Suprapubic skin (tissue), 3 donors: ENCODE measurements around the gene UBIAD1.
"Not testable (repeated sequence)": the region's sequence is repeated elsewhere in the genome, so short reads cannot be mapped to it uniquely, and the experiment has no call there.

ENCODE experiments used
- POLR2A ChIP-seq, 2 donors: fragments of 450-650 bp; IDR thresholded peaks; one replicate each; pipeline ENCODE4 v1.6.1; 2017; ENCODE audit warnings: antibody characterized with exemption in 2 of 2, mild to moderate bottlenecking in 2 of 2, moderate library complexity in 2 of 2
- TF ChIP-seq, protein P1 (sequence below), 2 donors: fragments of 200-600 bp in 1 of 2; fragments of 450-650 bp in 1 of 2; sonication (generic) in 1 of 2; IDR thresholded peaks; one replicate each; pipeline ENCODE4 v1.5.1; 2016 to 2019; ENCODE audit warnings: antibody characterized with exemption in 2 of 2, mild to moderate bottlenecking in 1 of 2, moderate library complexity in 1 of 2

DNA sequence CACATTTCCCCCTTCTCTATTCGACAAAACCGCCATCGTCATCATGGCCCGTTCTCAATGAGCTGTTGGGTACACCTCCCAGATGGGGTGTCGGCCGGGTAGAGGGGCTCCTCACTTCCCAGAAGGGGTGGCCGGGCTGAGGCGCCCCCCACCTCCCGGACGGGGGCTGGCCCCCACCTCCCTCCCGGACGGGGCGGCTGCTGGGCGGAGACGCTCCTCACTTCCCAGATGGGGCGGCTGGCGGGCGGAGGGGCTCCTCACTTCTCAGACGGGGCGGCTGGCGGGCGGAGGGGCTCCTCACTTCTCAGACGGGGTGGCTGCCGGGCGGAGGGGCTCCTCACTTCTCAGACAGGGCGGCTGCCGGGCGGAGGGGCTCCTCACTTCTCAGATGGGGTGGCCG lies 32.5 kb downstream of the UBIAD1 start:
- TF ChIP-seq, protein P1, sequence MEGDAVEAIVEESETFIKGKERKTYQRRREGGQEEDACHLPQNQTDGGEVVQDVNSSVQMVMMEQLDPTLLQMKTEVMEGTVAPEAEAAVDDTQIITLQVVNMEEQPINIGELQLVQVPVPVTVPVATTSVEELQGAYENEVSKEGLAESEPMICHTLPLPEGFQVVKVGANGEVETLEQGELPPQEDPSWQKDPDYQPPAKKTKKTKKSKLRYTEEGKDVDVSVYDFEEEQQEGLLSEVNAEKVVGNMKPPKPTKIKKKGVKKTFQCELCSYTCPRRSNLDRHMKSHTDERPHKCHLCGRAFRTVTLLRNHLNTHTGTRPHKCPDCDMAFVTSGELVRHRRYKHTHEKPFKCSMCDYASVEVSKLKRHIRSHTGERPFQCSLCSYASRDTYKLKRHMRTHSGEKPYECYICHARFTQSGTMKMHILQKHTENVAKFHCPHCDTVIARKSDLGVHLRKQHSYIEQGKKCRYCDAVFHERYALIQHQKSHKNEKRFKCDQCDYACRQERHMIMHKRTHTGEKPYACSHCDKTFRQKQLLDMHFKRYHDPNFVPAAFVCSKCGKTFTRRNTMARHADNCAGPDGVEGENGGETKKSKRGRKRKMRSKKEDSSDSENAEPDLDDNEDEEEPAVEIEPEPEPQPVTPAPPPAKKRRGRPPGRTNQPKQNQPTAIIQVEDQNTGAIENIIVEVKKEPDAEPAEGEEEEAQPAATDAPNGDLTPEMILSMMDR (IDR thresholded peaks at IDR 0.05), result not testable (repeated sequence)
- TF ChIP-seq POLR2A (IDR thresholded peaks at IDR 0.05), result not testable (repeated sequence)
